NCI-H1105 treated with DMSO at 0.1 percent for 48 hours (cell line): ENCODE results near the gene TUBB3.
A peak's percentile ranks its signal among the peaks of the same experiment; 100 is the strongest.
"Not testable (repeated sequence)": the region's sequence is repeated elsewhere in the genome, so short reads cannot be mapped to it uniquely, and the experiment has no call there.

ENCODE experiments used
- DNase-seq: peaks from one replicate; lab custom pipeline; 2025; lab: John Stamatoyannopoulos, UW

Gene TUBB3

GRCh38 chr16:89922884-89923639 lies at the start of gene TUBB3:
Gene TUBB3, plus strand, starts transcription at chr16:89923342. Its CDS starts 60 bp downstream, at chr16:89923402.
- DNase-seq, result peak; percentile 64

DNA sequence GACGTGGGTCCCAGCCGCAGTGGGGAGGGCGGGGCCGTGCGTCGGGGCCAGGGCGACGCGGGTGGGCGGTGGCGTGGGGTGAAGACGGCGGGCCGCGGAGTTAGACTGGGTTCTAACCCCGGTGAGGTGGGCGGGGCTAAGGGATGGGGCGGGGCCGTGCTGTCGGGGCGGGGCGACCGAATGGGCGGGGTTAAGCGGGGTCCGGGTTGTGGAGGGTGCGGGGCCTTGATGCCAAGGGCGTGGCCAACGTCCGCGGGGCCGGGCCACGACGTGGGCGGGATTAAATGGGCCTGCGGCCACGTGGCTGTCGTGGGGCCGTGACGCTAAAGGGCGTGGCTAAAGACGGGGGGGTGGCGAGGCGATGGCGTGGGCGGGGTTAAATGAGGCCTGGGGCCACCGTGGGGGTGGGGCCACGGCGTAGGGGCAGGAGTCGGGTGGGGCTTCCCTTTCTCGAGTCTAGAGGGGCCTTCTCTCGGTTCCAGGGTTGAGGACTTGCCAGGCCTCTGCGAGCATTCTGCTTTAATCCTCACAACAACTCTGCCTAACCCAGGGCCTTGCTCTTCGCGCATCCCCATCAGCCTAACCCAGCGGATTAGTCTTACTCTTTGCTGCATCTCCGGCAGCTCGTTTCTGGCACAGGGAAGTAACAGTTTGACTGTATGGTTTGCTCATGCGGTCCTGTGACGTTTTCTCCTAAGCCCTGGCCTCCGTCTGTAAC lies 49.0 kb upstream of the TUBB3 start:
- DNase-seq, result peak; percentile 57

DNA sequence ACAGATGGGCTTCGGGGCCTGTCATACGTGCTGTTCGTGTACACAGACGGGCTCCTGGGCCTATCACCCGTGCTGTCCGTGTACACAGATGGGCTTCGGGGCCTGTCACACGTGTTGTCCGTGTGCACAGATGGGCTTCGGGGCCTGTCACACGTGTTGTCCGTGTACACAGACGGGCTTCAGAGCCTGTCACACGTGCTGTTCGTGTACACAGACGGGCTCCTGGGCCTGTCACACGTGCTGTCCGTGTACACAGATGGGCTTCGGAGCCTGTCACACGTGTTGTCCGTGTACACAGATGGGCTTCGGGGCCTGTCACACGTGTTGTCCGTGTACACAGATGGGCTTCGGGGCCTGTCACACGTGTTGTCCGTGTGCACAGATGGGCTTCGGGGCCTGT lies 44.0 kb upstream of the TUBB3 start:
- DNase-seq, result not testable (repeated sequence)

DNA sequence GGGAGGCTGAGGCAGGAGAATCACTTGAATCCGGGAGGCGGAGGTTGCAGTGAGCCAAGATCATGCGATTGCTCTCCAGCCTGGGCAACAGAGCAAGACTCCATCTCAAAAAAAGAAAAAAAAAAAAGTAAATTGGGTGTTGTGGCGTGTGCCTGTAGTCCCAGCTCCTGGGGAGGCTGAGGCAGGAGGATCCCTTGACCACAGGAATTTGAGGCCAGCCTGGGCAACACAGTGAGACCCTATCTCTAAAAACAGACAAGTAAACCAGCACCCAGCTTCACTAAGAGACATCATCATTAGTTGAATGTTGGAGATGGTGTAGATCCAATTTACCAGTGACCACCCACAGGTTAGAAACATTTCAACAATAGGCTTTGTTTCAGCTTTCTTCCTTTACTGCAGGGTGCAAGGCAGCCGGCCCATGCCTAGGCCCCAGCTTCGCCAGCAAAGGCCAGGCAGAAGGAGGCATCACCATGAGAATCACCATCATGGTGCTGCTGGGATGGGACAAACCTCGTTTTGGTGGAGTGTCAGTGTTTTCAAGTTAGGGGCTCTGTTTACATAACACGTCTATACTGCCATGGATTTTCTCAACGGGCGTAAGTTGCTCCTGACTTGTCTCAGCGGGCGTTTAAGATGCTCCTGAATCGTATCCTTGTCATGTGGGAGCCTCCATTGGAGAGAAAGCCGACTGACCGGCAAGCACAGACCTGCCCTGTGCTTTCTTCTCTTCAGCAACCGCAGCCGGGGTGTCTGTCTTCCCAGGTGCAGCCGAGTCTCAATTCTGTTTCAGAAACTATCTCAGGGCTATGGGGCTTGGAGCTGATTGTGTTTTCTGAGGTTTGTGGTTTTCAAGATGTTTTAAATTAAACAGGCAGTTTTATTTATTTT lies 42.4 kb upstream of the TUBB3 start:
- DNase-seq, result peak; percentile 60

DNA sequence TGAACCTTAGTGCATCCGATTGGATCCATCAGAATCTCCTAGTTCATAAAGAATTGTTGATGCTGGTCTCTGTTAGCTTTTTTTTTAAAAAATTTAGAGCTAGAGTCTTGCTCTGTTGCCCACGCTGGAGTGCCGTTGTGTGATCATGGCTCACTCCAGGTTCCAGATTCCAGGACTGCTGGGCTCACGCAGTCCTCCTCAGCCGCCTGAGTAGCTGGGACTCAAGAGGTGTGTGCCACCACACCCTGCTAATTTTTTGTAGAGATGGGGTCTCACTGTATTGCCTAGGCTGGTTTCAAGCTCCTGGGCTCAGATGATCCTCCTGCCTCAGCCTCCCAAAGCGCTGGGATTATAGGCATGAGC lies 41.8 kb upstream of the TUBB3 start:
- no peak for DNase-seq

DNA sequence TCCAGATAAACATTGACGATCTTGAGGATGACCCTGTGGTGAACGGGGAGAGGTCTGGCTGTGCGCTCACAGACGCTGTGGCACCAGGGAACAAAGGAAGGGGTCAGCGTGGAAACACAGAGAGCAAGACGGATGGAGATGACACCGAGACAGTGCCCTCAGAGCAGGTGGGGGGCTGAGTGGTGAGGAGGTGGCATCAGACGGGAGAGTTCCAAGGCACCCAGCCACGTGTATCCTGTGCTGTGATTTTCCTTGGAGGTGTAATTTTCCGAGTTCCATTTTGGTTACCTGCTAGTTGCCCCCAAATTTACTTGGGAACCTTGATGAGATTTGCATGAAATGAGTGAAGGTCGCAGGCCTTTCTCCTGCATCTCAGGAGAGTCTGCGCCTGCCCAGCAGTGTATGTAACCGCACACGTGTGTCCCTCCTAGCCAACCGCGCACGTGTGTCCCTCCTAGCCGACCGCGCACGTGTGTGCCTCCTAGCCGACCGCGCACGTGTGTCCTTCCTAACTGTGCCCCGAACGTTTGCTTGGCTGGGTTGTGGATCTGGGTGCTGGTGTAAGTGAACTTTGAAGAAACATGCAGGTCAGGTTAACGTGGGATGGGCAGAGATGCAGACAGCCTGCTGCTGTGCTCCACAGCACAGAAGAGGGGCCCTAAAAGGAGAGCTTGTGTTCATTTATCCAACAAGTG lies 39.6 kb upstream of the TUBB3 start:
- no peak for DNase-seq

GRCh38 chr16:89884041-89884421 lies 39.1 kb upstream of the TUBB3 start:
- DNase-seq, result no peak

GRCh38 chr16:89887243-89887642 lies 35.9 kb upstream of the TUBB3 start:
- no peak for DNase-seq

DNA sequence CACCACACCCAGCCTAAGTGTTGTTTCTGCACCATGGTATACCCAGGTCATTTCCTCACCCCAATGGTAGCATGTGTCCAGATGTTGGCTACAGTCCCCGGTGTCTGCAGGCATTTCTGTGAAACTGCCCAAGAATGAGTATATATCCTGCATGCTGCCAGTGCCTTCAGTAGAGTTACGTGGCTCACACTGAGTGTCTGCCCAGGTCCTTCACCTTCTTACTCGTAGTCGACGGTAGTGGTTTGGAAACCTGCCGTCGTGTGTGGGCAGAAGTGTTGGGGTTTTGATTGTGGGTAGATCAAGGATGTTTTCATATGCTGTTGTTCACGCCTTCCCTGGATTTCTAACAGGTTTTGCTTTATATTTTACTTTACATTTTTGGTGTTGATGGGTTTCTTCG lies 32.9 kb upstream of the TUBB3 start:
- DNase-seq, result no peak

DNA sequence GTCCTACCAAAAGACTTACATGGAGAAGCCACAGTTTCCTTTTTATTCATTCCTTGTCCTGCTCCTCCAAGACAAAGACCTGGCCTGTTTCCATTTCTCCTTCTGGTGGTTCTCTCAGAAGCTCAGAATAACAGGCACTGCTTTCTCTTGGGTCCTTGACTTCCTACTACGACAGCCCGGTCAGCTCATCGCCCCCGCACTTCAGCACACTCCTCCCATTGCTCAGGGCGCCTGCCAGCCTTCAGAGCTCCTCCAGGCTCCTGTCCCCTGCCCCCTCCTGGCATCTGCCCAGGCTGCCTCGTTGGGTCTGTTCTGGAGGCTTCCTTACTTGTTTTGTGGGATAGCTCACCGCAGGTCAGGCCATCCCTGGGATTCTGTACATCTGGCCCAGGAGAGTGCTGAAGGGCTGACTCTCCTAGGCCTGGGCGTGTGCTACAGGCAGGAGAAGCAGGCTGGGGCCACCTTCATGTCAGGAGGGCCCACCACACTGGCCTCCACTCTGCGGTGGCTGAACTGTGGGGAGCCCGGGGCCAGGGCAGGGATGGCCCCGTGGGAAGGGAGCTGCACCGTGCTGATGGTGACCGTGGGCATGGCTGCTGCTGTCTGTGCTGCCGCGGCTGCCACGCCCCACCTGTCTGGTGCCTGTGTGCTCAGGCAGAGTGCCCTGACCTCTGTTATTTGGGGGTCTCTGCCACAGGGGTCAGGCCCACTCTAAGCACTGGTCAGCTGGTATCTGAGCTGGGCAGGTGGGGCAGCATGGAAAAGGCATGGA lies 32.1 kb upstream of the TUBB3 start:
- DNase-seq, result no peak

DNA sequence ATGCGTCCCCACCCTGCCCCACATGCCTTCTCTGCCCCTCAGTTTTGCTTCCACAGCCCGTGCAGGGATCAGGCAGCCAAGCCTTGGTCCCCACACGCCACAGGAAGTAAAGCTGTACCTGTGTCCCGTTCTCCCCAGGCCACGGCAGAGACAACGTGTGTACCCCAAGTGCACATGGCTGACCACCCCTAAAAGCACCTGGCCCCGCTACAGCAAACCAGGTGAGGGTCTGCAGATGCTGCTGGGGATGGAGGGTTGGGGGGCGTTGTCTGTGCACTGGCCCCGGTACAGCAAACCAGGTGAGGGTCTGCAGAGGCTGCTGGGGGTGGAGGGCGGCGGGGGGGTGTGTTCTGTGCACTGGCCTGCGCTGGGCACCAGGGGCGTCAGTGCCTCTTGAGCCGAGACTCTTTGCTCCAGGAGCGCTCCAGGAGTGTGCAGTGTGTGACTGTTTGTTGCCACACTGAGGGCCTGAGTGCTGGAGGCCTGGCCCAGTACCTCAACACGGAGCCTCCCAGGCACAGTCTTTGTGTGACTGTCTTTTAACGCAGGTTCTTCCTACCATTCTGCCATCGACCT lies 31.0 kb upstream of the TUBB3 start:
- no peak for DNase-seq

GRCh38 chr16:89892635-89893034 lies 30.5 kb upstream of the TUBB3 start:
- DNase-seq, result no peak

DNA sequence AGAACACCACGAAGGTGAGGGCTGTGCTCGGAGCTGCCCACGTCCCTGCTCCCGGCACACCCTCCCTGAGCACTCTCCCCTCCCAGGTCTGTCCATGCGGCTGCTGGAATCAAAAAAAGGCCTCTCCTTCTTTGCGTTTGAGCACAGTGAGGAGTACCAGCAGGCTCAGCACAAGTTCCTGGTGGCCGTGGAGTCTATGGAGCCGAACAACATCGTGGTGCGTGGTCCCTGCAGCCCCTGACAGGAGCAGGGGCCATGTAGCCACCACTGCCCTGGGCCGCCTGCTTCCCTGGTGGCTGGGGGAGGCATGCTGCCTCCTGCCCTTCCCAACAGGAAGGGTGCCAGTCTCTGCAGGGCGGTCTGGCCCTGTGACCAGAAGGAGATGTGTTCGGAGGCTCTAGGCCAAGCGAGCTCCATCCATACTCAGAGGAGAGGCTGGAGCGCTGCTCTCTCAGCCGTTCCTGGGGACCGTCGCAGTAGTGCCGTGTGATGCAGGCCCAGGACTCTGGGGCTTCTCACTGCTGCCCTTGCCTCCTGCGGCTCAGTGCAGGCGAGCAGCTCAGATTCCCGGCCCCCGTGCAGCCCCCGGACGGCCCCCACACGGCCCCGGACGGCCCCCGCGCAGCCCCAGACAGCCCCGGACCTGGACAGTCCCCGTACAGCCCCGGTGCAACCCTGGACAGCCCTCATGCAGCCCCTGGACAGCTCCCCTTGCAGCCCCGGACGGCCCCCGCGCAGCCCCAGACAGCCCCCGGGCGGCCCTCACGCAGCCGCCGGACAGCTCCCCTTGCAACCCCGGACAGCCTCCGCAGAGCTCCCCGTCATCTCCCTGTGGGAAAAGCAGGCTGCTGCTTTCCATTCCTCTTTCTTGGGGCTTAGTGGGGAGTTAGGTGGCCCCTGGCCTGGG lies 29.2 kb upstream of the TUBB3 start:
- no peak for DNase-seq

GRCh38 chr16:89895482-89896250 lies 27.5 kb upstream of the TUBB3 start:
- no peak for DNase-seq

- no peak for DNase-seq
These were observed 25.9 kb upstream of the TUBB3 start for GRCh38 chr16:89897204-89897603.

- DNase-seq, result no peak
These were observed 24.8 kb upstream of the TUBB3 start for GRCh38 chr16:89898201-89898967.

DNA sequence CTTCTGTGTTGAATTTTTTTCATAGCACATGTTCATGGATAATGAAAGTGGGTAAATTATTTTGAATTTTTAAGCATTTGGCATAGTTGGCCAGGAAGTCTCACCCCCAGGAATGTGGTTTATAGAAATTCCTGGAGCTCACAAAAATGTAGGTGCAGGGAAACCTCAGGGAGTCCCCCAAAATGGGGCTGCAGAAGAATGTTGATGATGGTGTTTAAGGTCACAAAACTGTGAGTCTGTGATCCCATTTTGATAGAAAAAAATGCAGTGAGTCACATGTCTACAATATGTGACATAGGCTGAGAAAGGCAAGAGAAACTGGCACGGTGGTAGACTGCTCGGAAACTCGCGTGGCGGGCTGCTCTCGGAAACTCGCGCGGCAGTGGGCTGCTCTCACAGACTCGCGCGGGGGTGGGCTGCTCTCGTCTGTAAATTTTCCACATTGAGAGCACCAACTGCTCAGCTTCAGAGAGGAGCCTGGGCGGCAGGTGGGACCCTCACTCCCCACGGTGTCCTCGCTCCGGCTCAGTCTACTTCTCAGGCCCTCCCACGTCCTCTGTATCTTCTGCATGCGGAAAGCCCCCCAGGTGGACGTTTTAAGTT lies 23.2 kb upstream of the TUBB3 start:
- no peak for DNase-seq

DNA sequence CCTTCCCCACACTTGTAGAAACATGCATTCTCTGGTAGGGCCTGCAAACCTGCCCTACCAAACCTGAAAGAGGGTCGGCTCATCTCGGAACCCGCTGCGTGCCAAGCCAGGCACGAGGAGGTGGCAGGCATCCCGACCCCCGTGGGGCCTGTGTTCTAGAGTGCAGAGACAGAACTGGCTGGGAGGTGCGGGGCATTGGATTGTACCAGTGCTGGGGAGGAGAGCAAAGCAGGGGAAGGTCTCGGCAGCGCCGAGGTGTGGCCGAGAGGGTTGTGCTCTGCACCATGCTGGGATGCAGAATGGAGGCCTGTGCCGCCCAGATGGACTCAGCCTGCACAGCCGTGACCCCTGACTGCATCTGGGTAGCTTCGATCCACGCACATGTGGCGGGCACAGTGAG lies 22.3 kb upstream of the TUBB3 start:
- DNase-seq, result no peak
